ENCODE measurements around the gene HIPK2. TPM values are rescaled to one million over a fixed set of nuclear protein-coding genes. Genes with fewer than 3 reads are reported as not detected.

Gene HIPK2
- total and polyA plus RNA-seq, 10 of the 15 experiments (the other 5 are each of a cell fraction or from before 2014, with no cell fraction given): 1.7 to 39.0 (median 9.4) TPM

DNA sequence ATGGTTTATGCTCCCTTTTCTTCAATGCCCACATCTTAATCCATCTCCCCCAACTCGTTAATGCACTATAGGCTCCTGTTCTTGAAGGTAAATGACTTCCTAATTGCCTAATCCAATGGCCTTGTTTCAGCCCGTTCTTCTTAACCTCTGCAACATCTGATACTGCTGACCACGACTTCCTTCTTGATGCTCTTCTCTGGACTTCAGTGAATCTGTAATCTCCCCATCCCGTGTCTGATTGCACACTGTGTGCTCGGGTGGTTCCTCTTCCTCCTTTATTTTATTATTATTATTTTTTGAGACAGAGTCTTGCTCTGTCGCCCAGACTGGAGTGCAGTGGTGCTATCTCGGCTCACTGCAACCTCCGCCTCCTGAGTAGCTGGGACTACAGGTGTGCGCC, 58.9 kb downstream of the HIPK2 start:
- Histone ChIP-seq H3K27me3 (replicated peaks in 1 of 2; ENCODE audit: control insufficient read depth in 2 of 2, insufficient read depth in 2 of 2, low read length in 1 of 2) (no peaks in the 10 kb centered on the region), H3K9me3 (replicated peaks; ENCODE audit: control insufficient read depth, insufficient read depth, low read length) (no peaks in the 10 kb centered on the region; the same call in 2 of the 3 replicates), H3K9ac (ENCODE audit: control insufficient read depth, insufficient read depth, low read length) (no peak overlapping the region), H3K79me2 (ENCODE audit: control insufficient read depth, insufficient read depth, low read length) (peaks cover 8% of the 10 kb centered on the region), H3K4me2 (ENCODE audit: control insufficient read depth, insufficient read depth) (no peak overlapping the region), H3K36me3 (ENCODE audit: control insufficient read depth in 2 of 2, insufficient read depth in 2 of 2, low read length in 1 of 2) (peaks cover 11 to 18% of the 10 kb centered on the region in 2 experiments; a peak in 3 of 4 replicates), H4K20me1 (ENCODE audit: control insufficient read depth, insufficient read depth) (no peaks in the 10 kb centered on the region), H3K4me3 (no peak overlapping the region), H3K4me1 (ENCODE audit: control insufficient read depth, insufficient read depth, low read length) (peaks cover 12% of the 10 kb centered on the region), H2AFZ (ENCODE audit: control insufficient read depth, low read depth, low read length) (no peak overlapping the region), H3K27ac (ENCODE audit: control insufficient read depth, insufficient read depth) (no peak overlapping the region)
- WGBS (ENCODE audit: insufficient coverage, insufficient replicate concordance, low lambda C conversion rate, missing lambda C conversion rate): 27% methylated on average over 8 of the region's 9 CpGs
- ATAC-seq (no peak), DNase-seq (ENCODE audit: low read depth, low spot score) (no peak), FAIRE-seq (no peak)
- ChIA-PET RAD21 (ENCODE audit: unreplicated experiment) (no interaction called here), POLR2A (interaction anchor here (1.3 kb wide), 1 partner anchor 10 kb away, joined by 3 read pairs; no protein-coding TSS in a partner anchor), SMC1A (ENCODE audit: uncharacterized antibody, unreplicated experiment) (no interaction called here), CTCF (no interaction called here)
- BruUV-seq (replicated peaks): no TSS peak
- TF ChIP-seq, protein P1, sequence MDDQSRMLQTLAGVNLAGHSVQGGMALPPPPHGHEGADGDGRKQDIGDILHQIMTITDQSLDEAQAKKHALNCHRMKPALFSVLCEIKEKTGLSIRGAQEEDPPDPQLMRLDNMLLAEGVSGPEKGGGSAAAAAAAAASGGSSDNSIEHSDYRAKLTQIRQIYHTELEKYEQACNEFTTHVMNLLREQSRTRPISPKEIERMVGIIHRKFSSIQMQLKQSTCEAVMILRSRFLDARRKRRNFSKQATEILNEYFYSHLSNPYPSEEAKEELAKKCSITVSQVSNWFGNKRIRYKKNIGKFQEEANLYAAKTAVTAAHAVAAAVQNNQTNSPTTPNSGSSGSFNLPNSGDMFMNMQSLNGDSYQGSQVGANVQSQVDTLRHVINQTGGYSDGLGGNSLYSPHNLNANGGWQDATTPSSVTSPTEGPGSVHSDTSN (IDR thresholded peaks at IDR 0.05; ENCODE audit: insufficient replicate concordance, low read depth, low read length): no peak
- TF ChIP-seq SIN3A (IDR thresholded peaks at IDR 0.05; ENCODE audit: low read depth, low read length) (no peak), ZNF274 (IDR thresholded peaks at IDR 0.05; ENCODE audit: insufficient read depth, insufficient read length) (no peak), HCFC1 (IDR thresholded peaks at IDR 0.05; ENCODE audit: low read length) (no peak), STAT1 (conservative IDR thresholded peaks at IDR 0.05) (no peak), ESRRA (IDR thresholded peaks at IDR 0.05; ENCODE audit: low read length) (no peak), SKIL (IDR thresholded peaks at IDR 0.05; ENCODE audit: low read depth, poor library complexity, severe bottlenecking) (no peak), ASH2L (IDR thresholded peaks at IDR 0.05; ENCODE audit: borderline replicate concordance, low read depth) (no peak), BMI1 (IDR thresholded peaks at IDR 0.05; ENCODE audit: borderline replicate concordance) (no peak), TCF12 (IDR thresholded peaks at IDR 0.05; ENCODE audit: low read depth, low read length) (no peak), CUX1 (IDR thresholded peaks at IDR 0.05; ENCODE audit: insufficient replicate concordance, low read depth, low read length) (no peak)
- TF ChIP-seq, protein P2, sequence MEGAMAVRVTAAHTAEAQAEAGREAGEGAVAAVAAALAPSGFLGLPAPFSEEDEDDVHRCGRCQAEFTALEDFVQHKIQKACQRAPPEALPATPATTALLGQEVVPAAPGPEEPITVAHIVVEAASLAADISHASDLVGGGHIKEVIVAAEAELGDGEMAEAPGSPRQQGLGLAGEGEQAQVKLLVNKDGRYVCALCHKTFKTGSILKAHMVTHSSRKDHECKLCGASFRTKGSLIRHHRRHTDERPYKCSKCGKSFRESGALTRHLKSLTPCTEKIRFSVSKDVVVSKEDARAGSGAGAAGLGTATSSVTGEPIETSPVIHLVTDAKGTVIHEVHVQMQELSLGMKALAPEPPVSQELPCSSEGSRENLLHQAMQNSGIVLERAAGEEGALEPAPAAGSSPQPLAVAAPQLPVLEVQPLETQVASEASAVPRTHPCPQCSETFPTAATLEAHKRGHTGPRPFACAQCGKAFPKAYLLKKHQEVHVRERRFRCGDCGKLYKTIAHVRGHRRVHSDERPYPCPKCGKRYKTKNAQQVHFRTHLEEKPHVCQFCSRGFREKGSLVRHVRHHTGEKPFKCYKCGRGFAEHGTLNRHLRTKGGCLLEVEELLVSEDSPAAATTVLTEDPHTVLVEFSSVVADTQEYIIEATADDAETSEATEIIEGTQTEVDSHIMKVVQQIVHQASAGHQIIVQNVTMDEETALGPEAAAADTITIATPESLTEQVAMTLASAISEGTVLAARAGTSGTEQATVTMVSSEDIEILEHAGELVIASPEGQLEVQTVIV (IDR thresholded peaks at IDR 0.05; ENCODE audit: borderline replicate concordance, partially characterized antibody): no peak
- intact Hi-C loops (cut with micrococcal nuclease; ENCODE audit: unreplicated experiment) (no loop called here), in situ Hi-C loops (cut with MboI) (no loop called here)

Data from GM12878 (cell line).